WI38 (cell line): ENCODE data around the gene CCNF.
"Not testable (repeated sequence)": the region's sequence is repeated elsewhere in the genome, so short reads cannot be mapped to it uniquely, and the experiment has no call there.

Experiments
- H3K4me3 ChIP-seq: 2 replicates; pipeline ENCODE4 v1.5.1; 2011; ENCODE audit warnings: low read depth, mild to moderate bottlenecking, control low read depth, low read length
- CTCF ChIP-seq: IDR thresholded peaks from 2 replicates; pipeline ENCODE4 v1.5.1; 2012; ENCODE audit warnings: low read depth, mild to moderate bottlenecking, control low read depth, low read length

The CCNF gene

GRCh38 chr16:2428784-2429033 lies 538 bp upstream of the CCNF start:
- no peak for TF ChIP-seq CTCF
- H3K4me3 ChIP-seq = peak overlapping the region; percentile 66

GRCh38 chr16:2429771-2430663 lies 770 bp downstream of the CCNF start:
- H3K4me3 ChIP-seq = peak overlapping the region; percentile 85
- no peak for TF ChIP-seq CTCF

- no peak overlapping the region for H3K4me3 ChIP-seq
- no peak for TF ChIP-seq CTCF
Measured at GRCh38 chr16:2432286-2432685, 3.0 kb downstream of the CCNF start.

GRCh38 chr16:2432801-2433505 lies 3.7 kb downstream of the CCNF start:
- TF ChIP-seq CTCF = no peak
- no peak overlapping the region for H3K4me3 ChIP-seq

GRCh38 chr16:2435236-2435635 lies 6.0 kb downstream of the CCNF start:
- H3K4me3 ChIP-seq = not testable (repeated sequence)

- no peak for TF ChIP-seq CTCF
- no peak overlapping the region for H3K4me3 ChIP-seq
Measured at GRCh38 chr16:2436110-2436509, 6.9 kb downstream of the CCNF start.

GRCh38 chr16:2437032-2437790 lies 8.0 kb downstream of the CCNF start:
- H3K4me3 ChIP-seq = no peak overlapping the region
- TF ChIP-seq CTCF = no peak
